Tibial artery (tissue), 4 donors: ENCODE data around the gene MYO15B.

Experiments used
- DNase-seq, 2 donors: peaks; one replicate each; pipeline ENCODE4 v3.0.0-alpha.2; 2019
- H3K27ac ChIP-seq, 2 donors: fragments of 200-600 bp; sonication (generic) in 1 of 2; 1 replicate in 1 of 2; 2 replicates in 1 of 2; pipeline ENCODE4 v1.5.1; 2018 to 2019; ENCODE audit warnings: mild to moderate bottlenecking in 1 of 2
- H3K27me3 ChIP-seq, 2 donors: fragments of 200-600 bp; sonication (generic) in 1 of 2; one replicate each; pipeline versions ENCODE4 v1.5.1 to v1.6.0; 2016 to 2019
- H3K36me3 ChIP-seq, 3 donors: fragments of 200-600 bp; sonication (generic) in 2 of 3; one replicate each; pipeline ENCODE4 v1.5.1; 2016 to 2019; ENCODE audit warnings: mild to moderate bottlenecking in 2 of 3
- H3K4me1 ChIP-seq, 4 donors: fragments of 200-600 bp; sonication (generic) in 2 of 4; 1 replicate in 3 of 4; 2 replicates in 1 of 4; pipeline ENCODE4 v1.5.1; 2016 to 2019
- H3K4me3 ChIP-seq, 2 donors: fragments of 200-600 bp; sonication (generic) in 1 of 2; 1 replicate in 1 of 2; 2 replicates in 1 of 2; pipeline ENCODE4 v1.5.1; 2018 to 2019; ENCODE audit warnings: mild to moderate bottlenecking in 2 of 2
- H3K9me3 ChIP-seq, 3 donors: fragments of 200-600 bp; sonication (generic) in 1 of 3; one replicate each; pipeline ENCODE4 v1.5.1; 2016 to 2019
- CTCF ChIP-seq, 2 experiments: fragments of 200-600 bp in 1 of 2; fragments of 450-650 bp in 1 of 2; IDR thresholded peaks; one replicate each; pipeline ENCODE4 v1.5.1; 2017 to 2019; ENCODE audit warnings: antibody characterized with exemption in 2 of 2, mild to moderate bottlenecking in 1 of 2, moderate library complexity in 1 of 2
- intact Hi-C: fragments of 100-400 bp; cut with DNase I; formaldehyde crosslinking; loops from one replicate; pipeline ENCODE4 v1.15.0; 2023; ENCODE audit warnings: low total_unique reads

MYO15B gene

DNA sequence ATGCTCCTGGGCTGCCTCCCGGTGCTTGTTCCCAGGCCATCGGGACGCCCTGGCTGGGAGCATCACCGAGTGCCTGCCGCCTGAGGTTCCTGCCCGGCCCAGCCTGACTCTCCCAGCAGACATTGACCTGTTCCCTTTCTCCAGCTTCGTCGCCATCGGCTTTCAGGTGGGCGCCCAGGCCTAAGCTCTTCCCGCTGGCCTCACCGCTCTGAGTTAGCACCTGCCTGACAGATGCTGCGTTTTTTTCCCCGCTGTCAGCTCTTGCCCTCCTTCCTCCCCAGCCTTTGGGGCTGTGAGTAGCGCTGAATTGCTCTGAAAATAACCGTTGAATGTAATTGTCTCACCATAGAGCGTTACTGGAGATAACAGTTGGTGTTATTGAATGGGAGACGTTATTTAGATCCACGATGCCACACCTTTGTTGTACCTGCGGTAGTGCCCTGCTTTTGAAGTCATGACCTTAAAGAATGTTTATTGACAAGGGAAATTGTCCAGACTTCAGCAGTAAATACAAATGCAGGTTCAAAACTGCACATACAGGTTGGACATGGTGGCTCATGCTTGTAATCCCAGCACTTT, 24.3 kb downstream of the MYO15B start:
- Histone ChIP-seq H3K27me3 (no peaks in the 10 kb centered on the region), H3K27ac (no peak overlapping the region), H3K4me1 (no peaks in the 10 kb centered on the region), H3K36me3 (peaks cover 0 to 63% (median 44%) of the 10 kb centered on the region in 3 donors), H3K4me3 (no peak overlapping the region), H3K9me3 (no peaks in the 10 kb centered on the region)
- intact Hi-C loops: no loop called here
- DNase-seq: no peak
- no peak for TF ChIP-seq CTCF (IDR thresholded peaks at IDR 0.05)

GRCh38 chr17:75612906-75613626, 25.5 kb downstream of the MYO15B start:
- Histone ChIP-seq H3K4me3 (no peak overlapping the region), H3K36me3 (peaks cover 0 to 75% (median 55%) of the 10 kb centered on the region in 3 donors), H3K4me1 (no peaks in the 10 kb centered on the region), H3K27me3 (peaks cover 0 to 1% of the 10 kb centered on the region in 2 donors), H3K27ac (no peak overlapping the region), H3K9me3 (no peaks in the 10 kb centered on the region)
- no peak for DNase-seq
- intact Hi-C loops: no loop called here
- no peak for TF ChIP-seq CTCF (IDR thresholded peaks at IDR 0.05)

DNA sequence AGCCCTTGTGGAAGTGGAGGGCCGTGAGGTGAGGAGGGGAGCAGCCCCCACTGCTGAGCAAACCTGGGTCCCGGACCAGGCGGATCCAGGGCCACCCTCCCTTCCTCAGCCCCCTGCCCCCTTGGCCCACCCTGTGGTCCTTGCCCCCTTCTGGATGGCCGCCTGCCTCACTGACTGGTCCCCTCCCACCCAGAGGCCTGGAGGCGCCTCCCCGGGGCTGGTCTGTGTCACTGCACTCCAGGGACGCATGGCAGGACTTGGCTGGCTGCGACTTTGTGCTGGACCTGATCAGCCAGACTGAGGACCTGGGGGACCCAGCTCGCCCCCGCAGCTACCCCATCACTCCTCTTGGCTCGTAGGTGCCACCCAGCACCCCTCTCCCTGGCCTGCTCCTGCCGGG, 26.4 kb downstream of the MYO15B start:
- Histone ChIP-seq H3K36me3 (peaks cover 0 to 83% (median 65%) of the 10 kb centered on the region in 3 donors), H3K4me1 (no peaks in the 10 kb centered on the region), H3K27me3 (peaks cover 0 to 2% of the 10 kb centered on the region in 2 donors), H3K9me3 (no peaks in the 10 kb centered on the region), H3K4me3 (no peak overlapping the region), H3K27ac (no peak overlapping the region)
- DNase-seq: no peak
- TF ChIP-seq CTCF (IDR thresholded peaks at IDR 0.05): no peak
- intact Hi-C loops: no loop called here

GRCh38 chr17:75614556-75615270, 27.1 kb downstream of the MYO15B start:
- intact Hi-C loops: no loop called here

DNA sequence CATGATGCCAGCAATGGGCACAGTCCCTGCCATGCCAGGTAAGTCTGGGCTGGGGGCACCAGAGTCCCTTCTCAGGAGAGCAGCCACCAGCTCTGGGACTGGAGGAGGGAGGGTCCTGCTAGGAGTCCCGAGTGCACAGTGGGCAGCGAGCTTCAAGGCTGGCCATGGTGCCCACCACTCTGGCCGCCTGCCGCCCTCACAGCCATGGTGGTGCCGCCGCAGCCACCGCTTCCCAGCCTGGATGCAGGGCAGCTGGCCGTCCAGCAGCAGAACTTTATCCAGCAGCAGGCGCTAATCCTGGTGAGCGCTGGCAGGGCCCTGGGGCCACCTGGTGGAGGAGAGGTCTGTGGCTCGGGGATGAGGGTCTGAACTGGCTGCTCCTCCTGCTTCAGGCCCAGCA, 27.7 kb downstream of the MYO15B start:
- no peaks in the 10 kb centered on the region for H3K9me3 ChIP-seq
- H3K27ac ChIP-seq: no peak overlapping the region
- no peak overlapping the region for H3K4me3 ChIP-seq
- H3K4me1 ChIP-seq: no peaks in the 10 kb centered on the region
- intact Hi-C loops: no loop called here
- no peak for DNase-seq
- peaks cover 0 to 90% (median 73%) of the 10 kb centered on the region in 3 donors for H3K36me3 ChIP-seq
- peaks cover 0 to 2% of the 10 kb centered on the region in 2 donors for H3K27me3 ChIP-seq
- no peak for TF ChIP-seq CTCF (IDR thresholded peaks at IDR 0.05)

More at GRCh38 chr17:75614556-75615270, 27.1 kb downstream of the MYO15B start:
- no peak overlapping the region for H3K27ac ChIP-seq
- peaks cover 0 to 2% of the 10 kb centered on the region in 2 donors for H3K27me3 ChIP-seq
- no peak for TF ChIP-seq CTCF (IDR thresholded peaks at IDR 0.05)
- no peaks in the 10 kb centered on the region for H3K4me1 ChIP-seq
- peaks cover 0 to 90% (median 72%) of the 10 kb centered on the region in 3 donors for H3K36me3 ChIP-seq
- no peak overlapping the region for H3K4me3 ChIP-seq
- no peaks in the 10 kb centered on the region for H3K9me3 ChIP-seq
- no peak for DNase-seq
